ENCODE measurements around the gene KDM2A.
"Not testable (repeated sequence)": the region's sequence is repeated elsewhere in the genome, so short reads cannot be mapped to it uniquely, and the experiment has no call there.

The KDM2A gene

GRCh38 chr11:67174311-67174710 lies 55.2 kb downstream of the KDM2A start:
- DNase-seq = no peak

GRCh38 chr11:67177399-67178281 lies 58.6 kb downstream of the KDM2A start:
- DNase-seq = no peak

- DNase-seq = no peak
Observed at GRCh38 chr11:67178421-67178820, 59.4 kb downstream of the KDM2A start.

GRCh38 chr11:67178878-67179277 lies 59.8 kb downstream of the KDM2A start:
- no peak for DNase-seq

GRCh38 chr11:67179892-67180490 lies 60.9 kb downstream of the KDM2A start:
- DNase-seq = no peak

GRCh38 chr11:67194096-67194495 lies 75.0 kb downstream of the KDM2A start:
- DNase-seq = no peak

GRCh38 chr11:67195971-67196456 lies 77.0 kb downstream of the KDM2A start:
- no peak for DNase-seq

- no peak for DNase-seq
Observed at GRCh38 chr11:67197606-67198005, 78.5 kb downstream of the KDM2A start.

GRCh38 chr11:67198781-67199180 lies 79.7 kb downstream of the KDM2A start:
- DNase-seq = not testable (repeated sequence)

- no peak for DNase-seq
Observed at GRCh38 chr11:67199751-67200150, 80.7 kb downstream of the KDM2A start.

GRCh38 chr11:67202028-67202427 lies 83.0 kb downstream of the KDM2A start:
- no peak for DNase-seq

- DNase-seq = no peak
Observed at GRCh38 chr11:67204822-67205221, 85.8 kb downstream of the KDM2A start.

GRCh38 chr11:67209222-67209621 lies 90.2 kb downstream of the KDM2A start:
- not testable (repeated sequence) for DNase-seq

- no peak for DNase-seq
Observed at GRCh38 chr11:67211656-67212436, 92.8 kb downstream of the KDM2A start.

- no peak for DNase-seq
Observed at GRCh38 chr11:67213178-67213621, 94.1 kb downstream of the KDM2A start.

- DNase-seq = no peak
Observed at GRCh38 chr11:67227726-67228125, 108.7 kb downstream of the KDM2A start.

GRCh38 chr11:67230406-67230805 lies 111.3 kb downstream of the KDM2A start:
- DNase-seq = no peak

- no peak for DNase-seq
Observed at GRCh38 chr11:67230886-67231285, 111.8 kb downstream of the KDM2A start.

- DNase-seq = no peak
Observed at GRCh38 chr11:67233584-67234190, 114.6 kb downstream of the KDM2A start.

GRCh38 chr11:67234571-67234970 lies 115.5 kb downstream of the KDM2A start:
- DNase-seq = not testable (repeated sequence)

GRCh38 chr11:67237574-67237973 lies 118.5 kb downstream of the KDM2A start:
- no peak for DNase-seq

GRCh38 chr11:67238894-67239782 lies 120.1 kb downstream of the KDM2A start:
- DNase-seq = no peak
